ENCODE results near the gene UMODL1.

Gene UMODL1

GRCh38 chr21:42092771-42093170 is 21.7 kb downstream of the UMODL1 start:
- TF ChIP-seq CREB1 (IDR thresholded peaks at IDR 0.05; ENCODE audit: low read depth), result no peak
- TF ChIP-seq NFIC (IDR thresholded peaks at IDR 0.05), result no peak
- TF ChIP-seq RAD21 (IDR thresholded peaks at IDR 0.05; ENCODE audit: low read depth), result no peak
- no peak for TF ChIP-seq ZBTB7A (IDR thresholded peaks at IDR 0.05; ENCODE audit: low read depth)
- TF ChIP-seq EP300 (IDR thresholded peaks at IDR 0.05; ENCODE audit: borderline replicate concordance), result no peak
- no peak for TF ChIP-seq TAF1 (IDR thresholded peaks at IDR 0.05; ENCODE audit: low read depth)
- TF ChIP-seq EGR1 (IDR thresholded peaks at IDR 0.05), result no peak
- TF ChIP-seq, protein P1, sequence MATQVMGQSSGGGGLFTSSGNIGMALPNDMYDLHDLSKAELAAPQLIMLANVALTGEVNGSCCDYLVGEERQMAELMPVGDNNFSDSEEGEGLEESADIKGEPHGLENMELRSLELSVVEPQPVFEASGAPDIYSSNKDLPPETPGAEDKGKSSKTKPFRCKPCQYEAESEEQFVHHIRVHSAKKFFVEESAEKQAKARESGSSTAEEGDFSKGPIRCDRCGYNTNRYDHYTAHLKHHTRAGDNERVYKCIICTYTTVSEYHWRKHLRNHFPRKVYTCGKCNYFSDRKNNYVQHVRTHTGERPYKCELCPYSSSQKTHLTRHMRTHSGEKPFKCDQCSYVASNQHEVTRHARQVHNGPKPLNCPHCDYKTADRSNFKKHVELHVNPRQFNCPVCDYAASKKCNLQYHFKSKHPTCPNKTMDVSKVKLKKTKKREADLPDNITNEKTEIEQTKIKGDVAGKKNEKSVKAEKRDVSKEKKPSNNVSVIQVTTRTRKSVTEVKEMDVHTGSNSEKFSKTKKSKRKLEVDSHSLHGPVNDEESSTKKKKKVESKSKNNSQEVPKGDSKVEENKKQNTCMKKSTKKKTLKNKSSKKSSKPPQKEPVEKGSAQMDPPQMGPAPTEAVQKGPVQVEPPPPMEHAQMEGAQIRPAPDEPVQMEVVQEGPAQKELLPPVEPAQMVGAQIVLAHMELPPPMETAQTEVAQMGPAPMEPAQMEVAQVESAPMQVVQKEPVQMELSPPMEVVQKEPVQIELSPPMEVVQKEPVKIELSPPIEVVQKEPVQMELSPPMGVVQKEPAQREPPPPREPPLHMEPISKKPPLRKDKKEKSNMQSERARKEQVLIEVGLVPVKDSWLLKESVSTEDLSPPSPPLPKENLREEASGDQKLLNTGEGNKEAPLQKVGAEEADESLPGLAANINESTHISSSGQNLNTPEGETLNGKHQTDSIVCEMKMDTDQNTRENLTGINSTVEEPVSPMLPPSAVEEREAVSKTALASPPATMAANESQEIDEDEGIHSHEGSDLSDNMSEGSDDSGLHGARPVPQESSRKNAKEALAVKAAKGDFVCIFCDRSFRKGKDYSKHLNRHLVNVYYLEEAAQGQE (IDR thresholded peaks at IDR 0.05; ENCODE audit: low read depth), result no peak
- TF ChIP-seq YY1 (IDR thresholded peaks at IDR 0.05; ENCODE audit: low read depth), result no peak
- no peak for TF ChIP-seq CEBPB (IDR thresholded peaks at IDR 0.05)
- TF ChIP-seq, protein P2, sequence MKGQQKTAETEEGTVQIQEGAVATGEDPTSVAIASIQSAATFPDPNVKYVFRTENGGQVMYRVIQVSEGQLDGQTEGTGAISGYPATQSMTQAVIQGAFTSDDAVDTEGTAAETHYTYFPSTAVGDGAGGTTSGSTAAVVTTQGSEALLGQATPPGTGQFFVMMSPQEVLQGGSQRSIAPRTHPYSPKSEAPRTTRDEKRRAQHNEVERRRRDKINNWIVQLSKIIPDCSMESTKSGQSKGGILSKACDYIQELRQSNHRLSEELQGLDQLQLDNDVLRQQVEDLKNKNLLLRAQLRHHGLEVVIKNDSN (IDR thresholded peaks at IDR 0.05), result no peak
- TF ChIP-seq TEAD4 (IDR thresholded peaks at IDR 0.05), result no peak
- TF ChIP-seq, protein P3, sequence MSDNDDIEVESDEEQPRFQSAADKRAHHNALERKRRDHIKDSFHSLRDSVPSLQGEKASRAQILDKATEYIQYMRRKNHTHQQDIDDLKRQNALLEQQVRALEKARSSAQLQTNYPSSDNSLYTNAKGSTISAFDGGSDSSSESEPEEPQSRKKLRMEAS (IDR thresholded peaks at IDR 0.05), result no peak
- no peak for TF ChIP-seq FOXM1 (IDR thresholded peaks at IDR 0.05; ENCODE audit: borderline replicate concordance, low read depth)

- TF ChIP-seq TEAD4 (IDR thresholded peaks at IDR 0.05), result no peak
- TF ChIP-seq ZBTB7A (IDR thresholded peaks at IDR 0.05; ENCODE audit: low read depth), result no peak
- TF ChIP-seq NFIC (IDR thresholded peaks at IDR 0.05), result no peak
Observed at GRCh38 chr21:42093186-42093585, 22.1 kb downstream of the UMODL1 start.

GRCh38 chr21:42093991-42094421 is 22.9 kb downstream of the UMODL1 start:
- TF ChIP-seq CEBPB (IDR thresholded peaks at IDR 0.05) (peak; percentile 91), EP300 (IDR thresholded peaks at IDR 0.05; ENCODE audit: borderline replicate concordance) (peak; percentile 74; the same call in 1 of the 2 replicates), TCF12 (IDR thresholded peaks at IDR 0.05; ENCODE audit: low read depth) (peak; percentile 83), TEAD4 (IDR thresholded peaks at IDR 0.05) (peak; percentile 64), FOXM1 (IDR thresholded peaks at IDR 0.05; ENCODE audit: borderline replicate concordance, low read depth) (no peak; the same call in 1 of the 2 replicates), NFIC (IDR thresholded peaks at IDR 0.05) (peak; percentile 94)
- TF ChIP-seq, protein P2 (IDR thresholded peaks at IDR 0.05), result no peak; the same call in 1 of the 2 replicates
- TF ChIP-seq, protein P3 (IDR thresholded peaks at IDR 0.05), result no peak; the same call in 1 of the 2 replicates

- TF ChIP-seq TCF12 (IDR thresholded peaks at IDR 0.05; ENCODE audit: low read depth) (no peak), YY1 (IDR thresholded peaks at IDR 0.05; ENCODE audit: low read depth) (no peak), ZBTB7A (IDR thresholded peaks at IDR 0.05; ENCODE audit: low read depth) (no peak), NFIC (IDR thresholded peaks at IDR 0.05) (no peak), RAD21 (IDR thresholded peaks at IDR 0.05; ENCODE audit: low read depth) (no peak), EGR1 (IDR thresholded peaks at IDR 0.05) (no peak), EP300 (IDR thresholded peaks at IDR 0.05; ENCODE audit: borderline replicate concordance) (no peak), TEAD4 (IDR thresholded peaks at IDR 0.05) (no peak), CREB1 (IDR thresholded peaks at IDR 0.05; ENCODE audit: low read depth) (no peak), TAF1 (IDR thresholded peaks at IDR 0.05; ENCODE audit: low read depth) (no peak), FOXM1 (IDR thresholded peaks at IDR 0.05; ENCODE audit: borderline replicate concordance, low read depth) (no peak), CEBPB (IDR thresholded peaks at IDR 0.05) (no peak)
- TF ChIP-seq, protein P3 (IDR thresholded peaks at IDR 0.05), result no peak
- TF ChIP-seq, protein P2 (IDR thresholded peaks at IDR 0.05), result no peak
- TF ChIP-seq, protein P1 (IDR thresholded peaks at IDR 0.05; ENCODE audit: low read depth), result no peak
Observed at GRCh38 chr21:42094811-42095210, 23.7 kb downstream of the UMODL1 start.

DNA sequence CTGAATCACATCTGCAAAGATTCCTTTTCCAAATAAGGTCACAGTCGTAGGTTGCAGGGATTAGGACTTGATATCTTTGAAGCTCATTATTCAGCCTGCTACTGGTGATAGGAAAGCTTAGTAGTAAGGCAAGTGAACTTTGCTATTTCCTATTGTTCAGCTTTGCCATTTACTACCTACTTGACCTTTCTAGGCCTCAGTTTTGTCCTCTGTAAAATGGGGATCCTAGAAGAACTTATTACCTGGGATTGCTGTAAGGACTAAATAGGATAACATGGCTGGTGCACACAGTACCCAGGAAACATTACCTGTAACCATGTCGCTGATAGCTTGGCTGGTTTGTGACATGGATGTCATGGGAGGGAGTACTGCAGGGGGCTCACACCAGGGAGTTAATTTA is 24.5 kb downstream of the UMODL1 start:
- TF ChIP-seq, protein P2 (IDR thresholded peaks at IDR 0.05), result no peak
